NCI-H774 (cell line): Measurements from ENCODE around the gene MTCH2.
"Not testable (repeated sequence)": the region's sequence is repeated elsewhere in the genome, so short reads cannot be mapped to it uniquely, and the experiment has no call there.

Experiments used
- DNase-seq: peaks from one replicate; lab custom pipeline; 2025; lab: John Stamatoyannopoulos, UW

MTCH2 gene

GRCh38 chr11:47642099-47642855 is at the start of gene MTCH2:
Gene MTCH2, minus strand, starts transcription at chr11:47642559. Its CDS starts 94 bp downstream, at chr11:47642465.
- DNase-seq = peak; percentile 95

DNA sequence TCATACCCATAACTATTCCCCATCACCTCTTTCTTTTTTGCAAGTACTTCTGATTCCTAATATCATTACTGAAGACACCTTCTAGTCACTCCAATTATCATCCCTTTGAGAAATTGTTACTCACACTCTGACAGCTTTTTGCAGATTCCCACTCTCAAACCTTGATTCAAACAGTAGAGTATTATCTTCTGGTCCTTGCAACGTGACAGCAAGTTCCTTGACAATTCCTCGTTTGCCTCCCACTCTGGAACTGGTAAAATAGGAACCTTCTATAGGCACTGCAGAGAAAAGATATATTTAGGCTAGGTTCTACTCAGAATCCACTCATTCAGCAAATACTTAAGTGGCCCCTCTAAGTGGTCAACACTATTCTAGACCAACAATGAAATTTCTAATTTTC is 49.6 kb upstream of the MTCH2 start:
- no peak for DNase-seq

DNA sequence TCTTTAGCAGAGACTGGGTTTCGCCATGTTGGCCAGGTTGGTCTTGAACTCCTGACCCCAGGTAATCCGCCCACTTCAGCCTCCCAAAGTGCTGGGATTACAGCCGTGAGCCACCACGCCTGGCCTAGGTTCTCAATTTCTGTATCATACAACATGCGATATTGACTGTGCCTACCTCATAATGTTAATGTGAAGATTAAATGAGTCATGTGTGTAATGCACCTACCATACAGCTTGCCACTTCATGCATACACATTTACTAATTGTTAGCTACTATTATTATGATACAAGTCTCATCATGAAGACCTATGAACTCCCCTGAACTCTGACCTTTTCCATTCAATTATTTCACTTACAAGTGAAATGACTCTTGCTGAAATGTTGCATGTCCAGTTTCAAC is 47.1 kb upstream of the MTCH2 start:
- no peak for DNase-seq

DNA sequence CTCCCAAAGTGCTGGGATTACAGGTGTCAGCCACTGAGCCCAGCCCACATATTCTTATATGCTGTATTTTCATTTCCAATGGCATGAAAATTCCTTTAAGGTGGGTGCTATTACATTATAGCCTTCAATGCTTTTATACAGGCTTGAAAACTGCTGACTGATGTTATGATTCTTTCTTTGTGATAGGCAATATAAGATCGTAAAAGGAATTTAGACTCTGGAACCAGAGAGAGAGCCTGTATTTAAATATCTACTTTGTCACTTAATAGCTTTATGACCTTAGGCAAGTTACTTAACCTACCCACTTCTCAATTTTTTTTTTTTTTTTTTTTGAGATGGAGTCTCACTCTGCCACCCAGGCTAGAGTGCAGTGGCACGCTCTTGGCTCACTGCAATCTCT is 46.6 kb upstream of the MTCH2 start:
- DNase-seq = no peak

- no peak for DNase-seq
These were observed 45.8 kb upstream of the MTCH2 start for GRCh38 chr11:47688111-47688510.

GRCh38 chr11:47686704-47687103 is 44.3 kb upstream of the MTCH2 start:
- not testable (repeated sequence) for DNase-seq

- DNase-seq = no peak
These were observed 43.8 kb upstream of the MTCH2 start for GRCh38 chr11:47686151-47686550.

GRCh38 chr11:47675851-47676250 is 33.5 kb upstream of the MTCH2 start:
- DNase-seq = no peak

DNA sequence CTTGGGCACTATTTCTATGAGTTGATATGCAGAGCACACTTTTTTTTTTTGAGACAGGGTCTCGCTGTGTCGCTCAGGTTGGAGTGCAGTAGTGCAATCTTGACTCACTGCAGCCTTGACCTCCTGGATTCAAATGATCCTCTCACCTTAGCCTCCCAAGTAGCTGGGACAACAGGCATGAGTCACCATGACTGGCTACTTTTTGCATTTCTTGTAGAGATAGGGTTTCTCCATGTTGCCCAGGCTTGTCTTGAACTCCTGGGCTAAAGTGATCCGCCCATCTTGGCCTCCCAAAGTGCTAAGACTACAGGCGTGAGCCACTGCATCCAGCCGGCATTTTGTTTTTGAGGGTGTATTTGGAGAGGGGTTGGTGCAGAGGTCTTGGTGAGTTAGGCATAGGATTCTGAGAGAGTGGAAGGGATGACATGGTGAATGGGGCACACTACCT is 29.9 kb upstream of the MTCH2 start:
- no peak for DNase-seq

GRCh38 chr11:47669856-47670255 is 27.5 kb upstream of the MTCH2 start:
- no peak for DNase-seq

DNA sequence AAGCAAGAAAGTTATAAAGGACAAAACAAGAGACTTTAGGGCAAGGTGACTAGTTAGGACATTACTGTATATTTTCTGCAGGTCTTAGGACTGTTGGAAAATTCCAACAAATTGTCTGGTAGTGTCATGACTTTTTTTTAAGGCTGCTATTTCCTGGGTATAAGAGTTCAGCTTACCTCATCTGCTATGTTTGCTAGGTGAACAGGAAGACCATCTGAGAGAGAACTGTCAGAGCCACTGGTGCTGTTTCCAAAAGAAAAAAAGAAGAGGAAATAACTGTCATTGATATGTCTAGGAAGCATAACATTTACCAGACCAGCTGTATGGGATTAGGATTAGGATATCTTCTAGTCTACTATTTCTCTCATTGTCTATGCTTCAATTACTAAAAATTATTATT is 26.3 kb upstream of the MTCH2 start:
- DNase-seq = no peak

DNA sequence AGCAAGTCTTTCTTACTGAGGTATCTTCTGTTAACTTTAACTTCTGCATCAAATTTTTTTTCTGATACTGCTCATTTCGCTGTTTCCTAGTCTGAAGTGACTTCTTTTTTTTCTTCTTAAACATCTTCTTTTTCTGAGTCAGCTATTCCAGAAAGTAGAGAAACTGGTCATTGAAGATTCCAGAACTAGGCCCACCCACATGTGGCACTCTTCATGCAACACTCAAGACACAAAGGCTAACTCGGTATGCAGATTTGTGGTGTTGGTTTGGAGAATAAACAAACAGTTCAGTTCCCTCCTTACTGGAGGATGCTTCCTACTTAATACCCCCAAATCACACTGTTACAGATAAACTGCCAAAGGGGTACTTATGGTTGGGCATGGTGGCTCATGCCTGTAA is 25.2 kb upstream of the MTCH2 start:
- DNase-seq = no peak

GRCh38 chr11:47667135-47667534 is 24.8 kb upstream of the MTCH2 start:
- DNase-seq = no peak

GRCh38 chr11:47664936-47665335 is 22.6 kb upstream of the MTCH2 start:
- not testable (repeated sequence) for DNase-seq

- DNase-seq = no peak
These were observed 18.9 kb upstream of the MTCH2 start for GRCh38 chr11:47661245-47661644.

DNA sequence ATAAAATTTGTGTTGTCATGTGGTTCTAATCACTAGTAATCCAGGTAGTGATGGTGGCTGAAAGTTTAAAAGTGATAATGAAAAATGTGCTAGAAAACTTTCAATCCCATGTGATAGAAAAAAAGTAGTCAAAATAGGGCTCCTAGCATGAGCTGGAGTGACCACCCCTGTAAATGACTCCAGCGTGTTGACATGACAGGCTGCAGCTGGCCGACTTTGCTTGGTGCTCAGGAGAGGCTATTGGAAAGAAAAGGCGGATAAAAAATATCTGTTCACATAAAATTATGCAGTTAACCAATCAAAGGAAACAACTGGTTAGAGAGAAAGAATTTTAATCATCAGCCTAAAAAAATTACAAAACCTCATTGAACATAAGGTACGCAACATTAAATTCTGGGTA is 16.9 kb upstream of the MTCH2 start:
- no peak for DNase-seq

DNA sequence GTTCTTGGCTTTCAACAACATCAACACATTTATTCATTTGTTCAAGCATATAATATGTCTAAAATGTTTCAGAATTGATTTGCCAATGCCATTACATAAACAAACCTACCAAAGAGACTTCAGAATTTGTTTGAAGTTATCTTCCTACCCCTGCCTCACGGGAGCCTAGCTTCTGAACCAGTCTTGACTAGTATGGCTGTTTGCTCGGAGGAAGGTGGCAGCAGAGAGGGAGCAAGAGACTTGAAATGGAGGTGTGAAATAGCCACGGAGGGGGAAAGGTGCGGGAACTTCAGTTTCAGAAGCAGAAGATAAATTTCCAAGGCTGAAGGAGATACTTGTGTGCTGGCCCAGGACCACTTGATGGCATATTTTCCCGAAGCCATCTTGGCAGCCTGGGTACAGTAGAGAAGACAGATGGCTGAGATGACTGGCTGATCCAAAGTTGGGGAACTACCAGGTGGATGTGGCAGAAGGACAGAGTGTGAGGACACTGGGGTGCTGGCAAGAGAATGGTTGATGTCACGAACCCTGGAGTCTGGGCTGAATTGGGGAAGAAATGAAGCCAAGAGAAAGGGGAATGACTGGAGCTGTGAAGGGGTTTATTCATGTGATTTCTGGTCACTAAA is 14.0 kb upstream of the MTCH2 start:
- no peak for DNase-seq

GRCh38 chr11:47651818-47652469 is 9.6 kb upstream of the MTCH2 start:
- no peak for DNase-seq

- DNase-seq = no peak
These were observed 6.9 kb upstream of the MTCH2 start for GRCh38 chr11:47649276-47649675.

DNA sequence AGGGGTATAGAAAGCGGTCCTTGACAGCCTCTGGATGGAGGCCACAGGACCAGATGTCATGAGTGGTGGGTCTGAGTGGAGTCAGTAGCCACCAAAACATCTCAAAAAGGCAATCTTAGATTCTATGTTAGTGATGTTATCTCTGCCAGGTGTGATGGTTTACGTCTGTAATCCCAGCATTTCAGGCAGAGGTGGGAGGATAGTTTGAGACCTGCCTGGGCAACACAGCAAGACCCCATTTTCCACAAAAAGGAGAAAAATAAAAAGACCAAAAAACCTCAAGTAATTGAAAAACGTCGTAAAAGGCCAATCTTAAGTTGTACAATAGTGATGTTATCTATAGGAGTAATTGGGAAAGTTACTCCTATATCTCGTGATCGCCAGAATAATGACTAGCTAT is 3.7 kb upstream of the MTCH2 start:
- no peak for DNase-seq

GRCh38 chr11:47645500-47645899 is 3.1 kb upstream of the MTCH2 start:
- no peak for DNase-seq

GRCh38 chr11:47641600-47642098 is 710 bp downstream of the MTCH2 start:
- DNase-seq = no peak

GRCh38 chr11:47640506-47640905 is 1.9 kb downstream of the MTCH2 start:
- DNase-seq = not testable (repeated sequence)
